NT2/D1 (cell line): ENCODE data around the gene KIZ.

Source experiments
- DNase-seq: peaks from one replicate; pipeline ENCODE4 v3.0.0-alpha.2; 2011; ENCODE audit warnings: low read depth, low spot score
- H3K27me3 ChIP-seq: 2 replicates; pipeline ENCODE4 v1.6.0; 2011; ENCODE audit warnings: mild to moderate bottlenecking; ENCODE audit not compliant: insufficient read length, insufficient read depth
- H3K36me3 ChIP-seq: 2 replicates; pipeline ENCODE4 v1.6.1; 2011; ENCODE audit warnings: mild to moderate bottlenecking, low read length, mixed read lengths; ENCODE audit not compliant: insufficient read depth, insufficient read length
- H3K4me1 ChIP-seq: 2 replicates; pipeline ENCODE4 v1.5.1; 2011; ENCODE audit not compliant: insufficient read depth, insufficient read length
- H3K4me3 ChIP-seq: 2 replicates; pipeline ENCODE4 v1.5.1; 2011; ENCODE audit warnings: low read depth; ENCODE audit not compliant: insufficient read length
- H3K9ac ChIP-seq: 2 replicates; pipeline ENCODE4 v1.6.0; 2011; ENCODE audit warnings: low read depth; ENCODE audit not compliant: insufficient read length
- H3K9me3 ChIP-seq: 2 replicates; pipeline ENCODE4 v1.5.1; 2011; ENCODE audit warnings: mild to moderate bottlenecking, low read length; ENCODE audit not compliant: insufficient read depth
- SUZ12 ChIP-seq: IDR thresholded peaks from 2 replicates; pipeline ENCODE4 v1.6.1; 2011; ENCODE audit not compliant: insufficient read length, insufficient read depth; ENCODE audit errors: extremely low read depth
- YY1 ChIP-seq: IDR thresholded peaks from 2 replicates; pipeline ENCODE4 v1.6.1; 2011; ENCODE audit not compliant: insufficient read length, insufficient read depth
- ZNF274 ChIP-seq: IDR thresholded peaks from 2 replicates; pipeline ENCODE4 v1.6.1; 2011; ENCODE audit warnings: mild to moderate bottlenecking, low read depth, low read length

The KIZ gene

DNA sequence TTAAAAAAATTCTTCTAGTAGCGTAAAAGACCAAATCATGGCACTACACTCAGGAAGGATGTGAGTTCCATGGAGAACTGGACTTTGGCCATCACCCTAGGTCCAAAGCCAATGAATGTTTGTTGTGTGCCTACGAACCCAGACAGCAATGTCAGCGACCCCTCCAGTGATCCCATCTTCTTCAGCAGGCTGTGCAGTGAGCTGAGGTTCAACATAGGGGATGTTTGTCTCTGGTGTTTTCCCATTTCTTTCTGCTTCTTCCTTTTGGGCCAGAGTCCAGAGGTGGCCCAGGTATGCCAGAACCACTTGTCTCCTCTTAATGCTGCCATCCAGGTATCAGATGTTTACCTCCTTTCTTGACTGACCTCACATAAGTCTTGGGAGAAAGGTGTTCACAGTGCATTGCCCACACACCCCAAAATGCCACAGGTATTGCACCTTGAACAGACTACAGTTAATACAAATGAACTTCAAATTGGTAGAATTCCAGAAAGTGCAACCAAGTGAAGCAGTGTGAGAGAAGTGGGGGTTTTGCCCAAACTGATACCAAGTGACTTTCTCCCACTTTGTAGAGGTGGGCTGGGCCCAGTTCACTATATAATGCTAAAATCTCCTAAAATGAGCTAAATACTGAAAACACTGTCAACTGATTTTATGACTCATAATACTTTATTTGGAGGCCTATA is 14.1 kb downstream of the KIZ start:
- no peak for DNase-seq
- H3K4me1 ChIP-seq: no peaks in the 10 kb centered on the region
- no peak overlapping the region for H3K4me3 ChIP-seq
- no peak for TF ChIP-seq SUZ12
- no peak for TF ChIP-seq ZNF274
- no peak for TF ChIP-seq YY1
- no peaks in the 10 kb centered on the region for H3K9me3 ChIP-seq
- peaks cover 4% of the 10 kb centered on the region for H3K36me3 ChIP-seq
- H3K27me3 ChIP-seq: no peaks in the 10 kb centered on the region
- no peak overlapping the region for H3K9ac ChIP-seq

- no peak for TF ChIP-seq YY1
- no peak for TF ChIP-seq SUZ12
- TF ChIP-seq ZNF274: no peak
- no peaks in the 10 kb centered on the region for H3K4me1 ChIP-seq
- no peak overlapping the region for H3K4me3 ChIP-seq
- no peaks in the 10 kb centered on the region for H3K27me3 ChIP-seq
- H3K36me3 ChIP-seq: peaks cover 4% of the 10 kb centered on the region
- no peaks in the 10 kb centered on the region for H3K9me3 ChIP-seq
- DNase-seq: no peak
- no peak overlapping the region for H3K9ac ChIP-seq
These were observed 15.9 kb downstream of the KIZ start for GRCh38 chr20:21141825-21142224.

DNA sequence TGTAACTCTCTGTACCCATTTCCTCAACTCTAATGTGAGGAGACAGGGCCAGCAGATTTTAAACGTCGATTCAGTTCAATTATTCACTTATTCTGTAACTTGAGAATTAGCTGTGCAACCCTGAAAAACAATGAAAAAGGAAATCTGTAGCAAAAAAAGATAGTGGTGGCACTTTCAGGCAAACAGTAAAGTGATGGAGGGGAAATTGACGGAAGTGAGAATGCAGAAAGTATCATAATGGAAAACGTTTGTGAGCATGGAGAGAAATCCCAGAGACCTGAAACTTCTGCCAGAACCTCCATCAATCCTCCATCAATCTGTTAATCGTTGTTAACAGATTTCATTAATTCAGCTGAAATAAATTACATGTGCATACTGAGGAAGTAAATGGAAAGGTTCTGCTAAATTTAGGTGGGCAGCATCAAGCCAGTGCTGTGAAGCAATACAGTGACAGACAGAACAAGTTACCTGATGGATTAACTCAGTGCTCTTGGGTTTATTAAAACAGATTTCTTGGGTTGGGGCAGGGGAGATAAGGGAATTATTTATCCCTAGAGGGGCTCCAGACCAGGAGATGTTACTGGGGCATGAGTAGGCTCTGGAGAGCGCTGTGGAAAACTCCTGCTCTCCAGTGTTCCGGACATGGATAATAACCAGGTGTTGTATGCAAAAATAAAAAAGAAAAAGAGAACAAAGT is 17.5 kb downstream of the KIZ start:
- H3K9ac ChIP-seq: no peak overlapping the region
- no peaks in the 10 kb centered on the region for H3K27me3 ChIP-seq
- no peaks in the 10 kb centered on the region for H3K36me3 ChIP-seq
- no peaks in the 10 kb centered on the region for H3K4me1 ChIP-seq
- no peak for DNase-seq
- TF ChIP-seq SUZ12: no peak
- TF ChIP-seq YY1: no peak
- TF ChIP-seq ZNF274: no peak
- no peaks in the 10 kb centered on the region for H3K9me3 ChIP-seq
- H3K4me3 ChIP-seq: no peak overlapping the region

- no peak for DNase-seq
- no peak overlapping the region for H3K9ac ChIP-seq
- H3K36me3 ChIP-seq: no peaks in the 10 kb centered on the region
- H3K9me3 ChIP-seq: no peaks in the 10 kb centered on the region
- no peaks in the 10 kb centered on the region for H3K4me1 ChIP-seq
- no peak overlapping the region for H3K4me3 ChIP-seq
- no peaks in the 10 kb centered on the region for H3K27me3 ChIP-seq
- TF ChIP-seq YY1 (no peak), SUZ12 (no peak), ZNF274 (no peak)
These were observed 19.5 kb downstream of the KIZ start for GRCh38 chr20:21145424-21145823.

DNA sequence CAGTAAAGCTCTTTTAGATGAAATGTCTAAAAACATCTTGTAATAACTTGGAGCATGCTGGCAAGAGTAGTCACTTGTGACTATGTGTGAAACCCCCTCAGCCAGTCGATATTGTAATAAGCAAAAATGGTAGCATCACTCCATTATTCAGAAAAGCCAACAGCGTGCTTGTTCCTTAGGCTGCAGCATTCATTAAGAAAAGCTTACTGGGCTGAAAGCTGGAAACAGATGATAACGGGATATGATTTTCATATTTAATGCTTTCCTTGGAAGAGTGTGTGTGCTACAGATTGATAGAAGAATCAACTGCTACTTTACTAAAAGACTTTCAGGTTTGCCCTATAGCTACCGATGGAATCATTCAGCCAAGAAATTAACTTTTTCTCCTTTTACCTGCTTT is 20.3 kb downstream of the KIZ start:
- Histone ChIP-seq H3K9ac (no peak overlapping the region), H3K4me3 (no peak overlapping the region), H3K9me3 (no peaks in the 10 kb centered on the region), H3K36me3 (no peaks in the 10 kb centered on the region), H3K27me3 (no peaks in the 10 kb centered on the region), H3K4me1 (no peaks in the 10 kb centered on the region)
- TF ChIP-seq SUZ12 (no peak), ZNF274 (no peak), YY1 (no peak)
- no peak for DNase-seq

GRCh38 chr20:21147593-21147992 is 21.7 kb downstream of the KIZ start:
- Histone ChIP-seq H3K4me3 (no peak overlapping the region), H3K9me3 (no peaks in the 10 kb centered on the region), H3K4me1 (no peaks in the 10 kb centered on the region), H3K9ac (no peak overlapping the region), H3K27me3 (no peaks in the 10 kb centered on the region), H3K36me3 (no peaks in the 10 kb centered on the region)
- no peak for TF ChIP-seq SUZ12
- TF ChIP-seq ZNF274: no peak
- no peak for TF ChIP-seq YY1
- no peak for DNase-seq

DNA sequence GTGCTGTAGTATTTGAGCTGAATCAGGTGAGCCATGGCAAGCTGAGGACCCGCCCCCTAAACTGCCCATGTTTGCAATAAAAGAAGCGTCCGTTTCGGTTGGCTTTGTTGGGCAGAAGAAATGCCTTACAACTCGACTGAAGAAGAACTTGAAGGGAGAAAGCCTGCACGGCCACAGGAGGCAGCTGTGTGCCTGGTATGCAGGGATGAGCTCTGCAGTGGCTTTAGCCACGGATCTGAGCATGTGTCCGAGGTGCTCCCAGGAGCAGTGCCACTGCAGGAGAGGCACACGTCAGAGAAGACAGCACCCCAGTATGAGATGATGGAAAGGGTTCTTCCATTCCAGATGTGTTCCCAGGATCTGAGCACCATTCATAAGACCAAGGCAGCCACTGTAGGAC is 23.5 kb downstream of the KIZ start:
- Histone ChIP-seq H3K9me3 (no peaks in the 10 kb centered on the region), H3K36me3 (no peaks in the 10 kb centered on the region), H3K9ac (no peak overlapping the region), H3K27me3 (no peaks in the 10 kb centered on the region), H3K4me1 (no peaks in the 10 kb centered on the region), H3K4me3 (no peak overlapping the region)
- TF ChIP-seq ZNF274 (no peak), SUZ12 (no peak), YY1 (no peak)
- DNase-seq: no peak
